H1 (cell line): ENCODE data around the gene NFAM1. TPM values are rescaled to one million over a fixed set of nuclear protein-coding genes. Genes with fewer than 3 reads are reported as not detected.

ENCODE experiments used
- CTCF ChIA-PET: fragments of 300-600 bp; sonication (Branson Sonifier 250); formaldehyde crosslinking; loops from one replicate; lab custom pipeline; 2021; ENCODE audit not compliant: partially characterized antibody; lab: Charles Lee
- POLR2A ChIA-PET: fragments of 300-600 bp; sonication (Branson Sonifier 250); formaldehyde crosslinking; loops from one replicate; lab custom pipeline; 2021; ENCODE audit warnings: inconsistent platforms; ENCODE audit not compliant: partially characterized antibody; lab: Charles Lee
- DNase-seq, 2 experiments: peaks; one replicate each; pipeline versions ENCODE4 v3.0.0 to v3.0.0-alpha.2; 2010 to 2022; ENCODE audit warnings: low spot score in 2 of 2, low read depth in 1 of 2, mixed read lengths in 1 of 2
- FAIRE-seq: peaks from 2 replicates; lab custom pipeline; 2011; peaks lifted over from hg19 to GRCh38; lab: Jason Lieb, UNC
- H2AFZ ChIP-seq: 2 replicates; pipeline ENCODE4 v1.8.1; 2012; ENCODE audit warnings: low read length, inconsistent platforms
- H2AK5ac ChIP-seq: 2 replicates; pipeline ENCODE4 v1.6.1; 2013; ENCODE audit warnings: low read depth, low read length
- H2BK120ac ChIP-seq: replicated peaks from 2 replicates; pipeline ENCODE3; 2013; ENCODE audit warnings: low read depth, low read length, inconsistent platforms
- H2BK12ac ChIP-seq: 2 replicates; pipeline ENCODE4 v1.6.1; 2013; ENCODE audit warnings: low read depth, low read length
- H2BK15ac ChIP-seq: 2 replicates; pipeline ENCODE4 v1.6.1; 2013; ENCODE audit warnings: low read length
- H2BK20ac ChIP-seq: 2 replicates; pipeline ENCODE4 v1.6.1; 2013; ENCODE audit warnings: low read length
- H2BK5ac ChIP-seq: 2 replicates; pipeline ENCODE4 v1.6.1; 2013; ENCODE audit warnings: low read depth, low read length
- H3K14ac ChIP-seq: 2 replicates; pipeline ENCODE4 v1.6.1; 2013; ENCODE audit warnings: inconsistent platforms; ENCODE audit not compliant: insufficient read length
- H3K18ac ChIP-seq: 2 replicates; pipeline ENCODE4 v1.6.1; 2013; ENCODE audit warnings: low read length; ENCODE audit errors: extremely low read depth
- H3K23ac ChIP-seq: 2 replicates; pipeline ENCODE4 v1.6.1; 2013; ENCODE audit warnings: inconsistent platforms; ENCODE audit not compliant: insufficient read length
- H3K23me2 ChIP-seq: 2 replicates; pipeline ENCODE4 v1.6.1; 2013; ENCODE audit warnings: low read depth, low read length
- H3K27ac ChIP-seq: 2 replicates; pipeline ENCODE4 v1.6.1; 2011; ENCODE audit warnings: low read depth, low read length, inconsistent platforms
- H3K27me3 ChIP-seq, 4 experiments: replicated peaks in 1 of 4; 1 replicate in 1 of 4; 2 replicates in 3 of 4; pipeline versions ENCODE4 v1.6.1 to v1.8.1; 2011 to 2013; ENCODE audit warnings: low read length in 3 of 4, mild to moderate bottlenecking in 3 of 4, inconsistent platforms in 2 of 4, mixed read lengths in 2 of 4, moderate library complexity in 1 of 4; ENCODE audit not compliant: control insufficient read depth in 3 of 4, insufficient read depth in 3 of 4; ENCODE audit errors: extremely low read depth in 1 of 4
- H3K36me3 ChIP-seq, 4 experiments: 2 replicates each; pipeline versions ENCODE4 v1.6.1 to v1.8.1; 2011 to 2013; ENCODE audit warnings: mild to moderate bottlenecking in 4 of 4, low read length in 3 of 4, moderate library complexity in 2 of 4, control low read depth in 1 of 4, inconsistent platforms in 1 of 4; ENCODE audit not compliant: insufficient read depth in 4 of 4, control insufficient read depth in 2 of 4
- H3K4ac ChIP-seq: replicated peaks from 2 replicates; pipeline ENCODE3; 2013; ENCODE audit warnings: low read length, low read depth, mixed read lengths, inconsistent platforms; ENCODE audit not compliant: insufficient read length
- H3K4me1 ChIP-seq, 4 experiments: replicated peaks in 1 of 4; 1 replicate in 1 of 4; 2 replicates in 3 of 4; pipeline versions ENCODE4 v1.6.1 to v1.8.1; 2011 to 2013; ENCODE audit warnings: low read length in 3 of 4, inconsistent platforms in 2 of 4, mixed read lengths in 1 of 4; ENCODE audit not compliant: insufficient read depth in 4 of 4, control insufficient read depth in 3 of 4
- H3K4me2 ChIP-seq, 2 experiments: 2 replicates each; pipeline versions ENCODE4 v1.6.1 to v1.8.1; 2011 to 2013; ENCODE audit warnings: low read depth in 2 of 2, low read length in 2 of 2, control low read depth in 1 of 2, inconsistent platforms in 1 of 2, mild to moderate bottlenecking in 1 of 2; ENCODE audit not compliant: insufficient read depth in 1 of 2
- H3K4me3 ChIP-seq, 4 experiments: fragments of 200-600, 300-600 bp in 1 of 4; sonication (generic), shearing (Covaris generic), sonication (Bioruptor Twin) in 1 of 4; 2 replicates each; pipeline versions ENCODE4 v1.5.1 to v1.8.1; 2011 to 2016; ENCODE audit warnings: low read length in 4 of 4, low read depth in 3 of 4, control low read depth in 2 of 4, inconsistent platforms in 2 of 4, mild to moderate bottlenecking in 2 of 4, mixed read lengths in 1 of 4, moderate library complexity in 1 of 4; ENCODE audit not compliant: insufficient read depth in 2 of 4; ENCODE audit errors: extremely low read depth in 1 of 4
- H3K56ac ChIP-seq: replicated peaks from 2 replicates; pipeline ENCODE3; 2013; ENCODE audit warnings: low read depth, mild to moderate bottlenecking, mixed read lengths, low read length, inconsistent platforms; ENCODE audit not compliant: insufficient read length
- H3K79me1 ChIP-seq: 2 replicates; pipeline ENCODE4 v1.6.1; 2013; ENCODE audit warnings: low read depth, low read length, control low read depth
- H3K79me2 ChIP-seq, 2 experiments: 2 replicates each; pipeline versions ENCODE4 v1.6.1 to v1.8.1; 2012 to 2013; ENCODE audit warnings: low read length in 2 of 2, mild to moderate bottlenecking in 2 of 2, inconsistent platforms in 1 of 2; ENCODE audit not compliant: insufficient read depth in 2 of 2, control insufficient read depth in 1 of 2
- H3K9ac ChIP-seq, 4 experiments: replicated peaks in 1 of 4; 1 replicate in 1 of 4; 2 replicates in 3 of 4; pipeline versions ENCODE4 v1.6.1 to v1.8.1; 2011 to 2013; ENCODE audit warnings: low read depth in 3 of 4, low read length in 3 of 4, control low read depth in 2 of 4, mild to moderate bottlenecking in 2 of 4, moderate library complexity in 2 of 4, inconsistent platforms in 1 of 4; ENCODE audit errors: extremely low read depth in 1 of 4
- H3K9me3 ChIP-seq, 2 experiments: 2 replicates each; pipeline versions ENCODE4 v1.6.1 to v1.8.1; 2012 to 2013; ENCODE audit warnings: mild to moderate bottlenecking in 2 of 2, moderate library complexity in 2 of 2, control low read depth in 1 of 2, inconsistent platforms in 1 of 2, low read depth in 1 of 2, low read length in 1 of 2, mixed read lengths in 1 of 2; ENCODE audit not compliant: insufficient read depth in 2 of 2
- H4K20me1 ChIP-seq, 2 experiments: replicated peaks in 1 of 2; 2 replicates each; pipeline versions ENCODE3 to v1.8.1; 2011 to 2013; ENCODE audit warnings: inconsistent platforms in 2 of 2, low read length in 2 of 2, mild to moderate bottlenecking in 1 of 2; ENCODE audit not compliant: insufficient read depth in 2 of 2, control insufficient read depth in 1 of 2
- H4K5ac ChIP-seq: 2 replicates; pipeline ENCODE4 v1.6.1; 2013; ENCODE audit warnings: low read length, low read depth, mixed read lengths, inconsistent platforms; ENCODE audit not compliant: insufficient read length
- H4K8ac ChIP-seq: 2 replicates; pipeline ENCODE4 v1.8.0; 2013; ENCODE audit warnings: mild to moderate bottlenecking, moderate library complexity, low read length, inconsistent platforms; ENCODE audit not compliant: insufficient read depth; ENCODE audit errors: extremely low read depth
- H4K91ac ChIP-seq: replicated peaks from 2 replicates; pipeline ENCODE3; 2013; ENCODE audit warnings: low read length, mixed read lengths, inconsistent platforms; ENCODE audit not compliant: insufficient read length
- CBX5 ChIP-seq: fragments of 300-800, 300-1000 bp; sonication (generic); IDR thresholded peaks from 2 replicates; pipeline ENCODE4 v1.7.1; 2016; ENCODE audit warnings: antibody characterized with exemption, low read length, low read depth
- CBX8 ChIP-seq: fragments of 300-800, 300-1000 bp; sonication (generic); IDR thresholded peaks from 2 replicates; pipeline ENCODE4 v1.7.1; 2016; ENCODE audit warnings: low read depth, low read length, borderline replicate concordance
- E2F6 ChIP-seq: IDR thresholded peaks from 2 replicates; pipeline ENCODE4 v1.6.1; 2012; ENCODE audit warnings: inconsistent platforms
- FOSL1 ChIP-seq: IDR thresholded peaks from 2 replicates; pipeline ENCODE4 v1.6.1; 2011; ENCODE audit warnings: mild to moderate bottlenecking, low read depth, low read length, moderate library complexity; ENCODE audit not compliant: insufficient read depth
- KDM4A ChIP-seq: IDR thresholded peaks from one replicate; pipeline ENCODE4 v1.7.1; 2012; ENCODE audit warnings: low read depth, mild to moderate bottlenecking, moderate library complexity, low read length, inconsistent platforms; ENCODE audit not compliant: severe bottlenecking
- MAX ChIP-seq: IDR thresholded peaks from 2 replicates; pipeline ENCODE4 v1.6.1; 2012; ENCODE audit warnings: inconsistent platforms
- RNF2 ChIP-seq: fragments of 200-900, 300-1000 bp; sonication (generic); IDR thresholded peaks from 2 replicates; pipeline ENCODE4 v1.7.1; 2016; ENCODE audit warnings: borderline replicate concordance, low read depth, mild to moderate bottlenecking, antibody characterized with exemption, low read length; ENCODE audit not compliant: poor library complexity, severe bottlenecking; ENCODE audit errors: missing control alignments
- SIX5 ChIP-seq: IDR thresholded peaks from 2 replicates; pipeline ENCODE4 v1.6.1; 2011; ENCODE audit warnings: mild to moderate bottlenecking, low read depth, low read length
- ZNF274 ChIP-seq: IDR thresholded peaks from 2 replicates; pipeline ENCODE4 v1.7.0; 2012; ENCODE audit warnings: low read length, borderline replicate concordance; ENCODE audit errors: extremely low read depth
- WGBS, 2 experiments: shearing (Covaris generic) in 1 of 2; methylation state at CpG; one replicate each; pipeline versions ENCODE4 v1.1.6 to v1.1.7; 2013 to 2015; ENCODE audit warnings: low lambda C conversion rate in 2 of 2, mixed read lengths in 2 of 2, inconsistent platforms in 1 of 2, low coverage in 1 of 2, missing lambda C conversion rate in 1 of 2; ENCODE audit not compliant: insufficient replicate concordance in 2 of 2, insufficient coverage in 1 of 2, insufficient read length in 1 of 2; ENCODE audit errors: extremely low coverage in 1 of 2, missing lambda C conversion rate in 1 of 2; 5-methylcytosine and 5-hydroxymethylcytosine counted together
- polyA plus RNA-seq, 7 experiments: library from polyadenylated mRNA; depleted of rRNA in 3 of 7; stranded (reverse) in 5 of 7; unstranded in 2 of 7; fragments of >200 nt in 5 of 7; fragments of 200-250 nt in 2 of 7; gene quantifications; 1 replicate in 5 of 7; 2 replicates in 1 of 7; 4 replicates in 1 of 7; pipeline versions ENCODE4 v1.2.1 to v1.2.3, GENCODE V29; 2011 to 2013; ENCODE audit warnings: missing spikeins in 2 of 7, mixed read lengths in 2 of 7
- total RNA-seq: library from RNA; stranded (reverse); fragmentation: NEBNext Ultra II Directional; extraction: Animal tissue kit (Norgen Biotek cat#: 25700); gene quantifications from 2 replicates; pipeline ENCODE4 v1.2.1, GENCODE V29; 2021

Gene NFAM1
- total and polyA plus RNA-seq, 2 of the 8 experiments (the other 6 are each of a cell fraction or from before 2014, with no cell fraction given) = 0.62 to 0.73 TPM

GRCh38 chr22:42356533-42356932, 75.7 kb downstream of the NFAM1 start:
- Histone ChIP-seq H3K27ac (no peak overlapping the region), H4K8ac (no peak overlapping the region), H3K36me3 (no peaks in the 10 kb centered on the region), H3K27me3 (no peaks in the 10 kb centered on the region; a peak in 2 of 7 replicates), H3K79me1 (no peaks in the 10 kb centered on the region), H4K20me1 (no peaks in the 10 kb centered on the region), H2BK120ac (no peak overlapping the region), H3K79me2 (no peaks in the 10 kb centered on the region), H2BK15ac (0 out of 2 replicates have a peak overlapping the region, but pooled peaks have one; percentile 16), H3K18ac (no peak overlapping the region), H4K5ac (no peak overlapping the region), H3K4ac (no peak overlapping the region), H3K4me3 (no peak overlapping the region), H3K9me3 (no peaks in the 10 kb centered on the region), H3K4me1 (peaks cover 0 to 10% (median 7%) of the 10 kb centered on the region in 4 experiments; a peak in 5 of 7 replicates), H2AFZ (no peak overlapping the region), H2BK12ac (no peak overlapping the region), H3K9ac (no peak overlapping the region), H4K91ac (no peak overlapping the region), H2BK20ac (no peak overlapping the region), H2BK5ac (no peak overlapping the region), H3K23me2 (peaks cover under 1% of the 10 kb centered on the region; the same call in 1 of the 2 replicates), H3K56ac (no peak overlapping the region), H3K23ac (no peak overlapping the region), H3K4me2 (no peak overlapping the region), H2AK5ac (no peak overlapping the region; the same call in 1 of the 2 replicates)
- CTCF ChIA-PET = interaction anchor here (0.9 to 2.3 kb wide), 2 partner anchors 8 to 187 kb away, joined by 3 to 8 read pairs; no protein-coding TSS in a partner anchor
- 95% methylated on average over 7 of the region's 7 CpGs; no CpG with 5 or more reads in 1 of the 2 experiments for WGBS, 2 experiments
- no peak for DNase-seq
- FAIRE-seq = no peak
- TF ChIP-seq CBX8 = no peak
- no peak for TF ChIP-seq SIX5
- TF ChIP-seq KDM4A = no peak
- no peak for TF ChIP-seq FOSL1
- no peak for TF ChIP-seq CBX5
- TF ChIP-seq ZNF274 = no peak
- no peak for TF ChIP-seq E2F6
- no peak for TF ChIP-seq MAX
- TF ChIP-seq RNF2 = no peak
- TF ChIP-seq, all 59 proteins: peak for 0
- POLR2A ChIA-PET = interaction anchor here (0.6 kb wide), 1 partner anchor 82 kb away, joined by 3 read pairs; no protein-coding TSS in a partner anchor
- H3K14ac ChIP-seq = no peak overlapping the region
